Hematopoietic multipotent progenitor cell treated with erythropoietin and hydrocortisone succinate and interleukin-3 and kit ligand, for 6 days (in vitro differentiated cells): ENCODE results near the gene CTXN2.

Experiments used
- DNase-seq: peaks from one replicate; pipeline ENCODE4 v3.0.0-alpha.2; 2015

CTXN2 gene

GRCh38 chr15:48225771-48226170 is 34.3 kb downstream of the CTXN2 start:
- no peak for DNase-seq

GRCh38 chr15:48230498-48230897 is 39.0 kb downstream of the CTXN2 start:
- DNase-seq, result no peak

GRCh38 chr15:48233246-48233645 is 41.8 kb downstream of the CTXN2 start:
- no peak for DNase-seq

- no peak for DNase-seq
These were observed 47.9 kb downstream of the CTXN2 start for GRCh38 chr15:48239334-48239733.

- DNase-seq, result no peak
These were observed 50.5 kb downstream of the CTXN2 start for GRCh38 chr15:48242015-48242414.

- no peak for DNase-seq
These were observed 51.1 kb downstream of the CTXN2 start for GRCh38 chr15:48242535-48242934.

- DNase-seq, result no peak
These were observed 53.5 kb downstream of the CTXN2 start for GRCh38 chr15:48244921-48245320.

GRCh38 chr15:48248414-48248813 is 56.9 kb downstream of the CTXN2 start:
- DNase-seq, result no peak

GRCh38 chr15:48250640-48251076 is 59.2 kb downstream of the CTXN2 start:
- DNase-seq, result peak; percentile 73

- no peak for DNase-seq
These were observed 61.7 kb downstream of the CTXN2 start for GRCh38 chr15:48253172-48253571.
